ENCODE measurements around the gene KDM4C. TPM values are rescaled to one million over a fixed set of nuclear protein-coding genes. Genes with fewer than 3 reads are reported as not detected.

Gene KDM4C
- total and polyA plus RNA-seq, 8 donors = 6.7 to 129 (median 79.9) TPM

- intact Hi-C loops (cut with DNase I; ENCODE audit: low total_unique reads) = no loop called here
- H3K27ac ChIP-seq = peak overlapping the region in 1 of 5 donors; percentile 36
- H3K9me3 ChIP-seq = no peaks in the 10 kb centered on the region
- WGBS, 5 donors = 62 to 84% (median 70%) methylated on average over 2 of the region's 2 CpGs
- peaks cover 19 to 46% (median 26%) of the 10 kb centered on the region in 4 donors for H3K36me3 ChIP-seq
- DNase-seq = no peak
- no peak overlapping the region for H3K4me3 ChIP-seq
- TF ChIP-seq POLR2AphosphoS5 (IDR thresholded peaks at IDR 0.05) = no peak
- no peak for TF ChIP-seq POLR2A (IDR thresholded peaks at IDR 0.05)
- TF ChIP-seq EP300 (IDR thresholded peaks at IDR 0.05) = no peak
- no peak for TF ChIP-seq CTCF (IDR thresholded peaks at IDR 0.05)
- no peaks in the 10 kb centered on the region for H3K27me3 ChIP-seq
- peaks cover 0 to 8% (median 4%) of the 10 kb centered on the region in 4 donors for H3K4me1 ChIP-seq
Observed at GRCh38 chr9:7125231-7125630, 367.5 kb downstream of the KDM4C start.

GRCh38 chr9:7129391-7129790 lies 371.6 kb downstream of the KDM4C start:
- 39 to 94% (median 59%) methylated on average over 2 of the region's 2 CpGs for WGBS, 5 donors
- intact Hi-C loops (cut with DNase I; ENCODE audit: low total_unique reads) = no loop called here
- Histone ChIP-seq H3K4me1 (peaks cover 0 to 8% (median 3%) of the 10 kb centered on the region in 4 donors), H3K27ac (no peak overlapping the region), H3K27me3 (no peaks in the 10 kb centered on the region), H3K9me3 (no peaks in the 10 kb centered on the region), H3K4me3 (no peak overlapping the region), H3K36me3 (peaks cover 24 to 62% (median 56%) of the 10 kb centered on the region in 4 donors)
- no peak for TF ChIP-seq EP300 (IDR thresholded peaks at IDR 0.05)
- no peak for DNase-seq

- Histone ChIP-seq H3K36me3 (peaks cover 24 to 69% (median 60%) of the 10 kb centered on the region in 4 donors), H3K9me3 (no peaks in the 10 kb centered on the region), H3K27me3 (no peaks in the 10 kb centered on the region), H3K4me1 (peaks cover 0 to under 1% (median 0%) of the 10 kb centered on the region in 4 donors), H3K27ac (no peak overlapping the region), H3K4me3 (no peak overlapping the region)
- TF ChIP-seq EP300 (IDR thresholded peaks at IDR 0.05) (no peak), POLR2AphosphoS5 (IDR thresholded peaks at IDR 0.05) (no peak), POLR2A (IDR thresholded peaks at IDR 0.05) (no peak), CTCF (IDR thresholded peaks at IDR 0.05) (no peak)
- WGBS, 5 donors = 95 to 97% (median 96%) methylated on average over 4 of the region's 4 CpGs
- intact Hi-C loops (cut with DNase I; ENCODE audit: low total_unique reads) = no loop called here
- no peak for DNase-seq
Observed at GRCh38 chr9:7130266-7130820, 372.6 kb downstream of the KDM4C start.

- intact Hi-C loops (cut with DNase I; ENCODE audit: low total_unique reads) = no loop called here
- no peak for DNase-seq
- Histone ChIP-seq H3K4me1 (no peaks in the 10 kb centered on the region), H3K27me3 (no peaks in the 10 kb centered on the region), H3K36me3 (peaks cover 24 to 91% (median 63%) of the 10 kb centered on the region in 4 donors), H3K27ac (no peak overlapping the region), H3K4me3 (no peak overlapping the region), H3K9me3 (no peaks in the 10 kb centered on the region)
- 0 to 40% (median 0%) methylated on average over 1 of the region's 1 CpG for WGBS, 5 donors
- TF ChIP-seq EP300 (IDR thresholded peaks at IDR 0.05) (no peak), POLR2AphosphoS5 (IDR thresholded peaks at IDR 0.05) (no peak), POLR2A (IDR thresholded peaks at IDR 0.05) (no peak), CTCF (IDR thresholded peaks at IDR 0.05) (no peak)
Observed at GRCh38 chr9:7132605-7133004, 374.8 kb downstream of the KDM4C start.

- DNase-seq = no peak
- Histone ChIP-seq H3K36me3 (peaks cover 5 to 61% (median 36%) of the 10 kb centered on the region in 4 donors), H3K9me3 (no peaks in the 10 kb centered on the region), H3K4me1 (no peaks in the 10 kb centered on the region), H3K27ac (no peak overlapping the region), H3K4me3 (no peak overlapping the region), H3K27me3 (no peaks in the 10 kb centered on the region)
- TF ChIP-seq POLR2AphosphoS5 (IDR thresholded peaks at IDR 0.05) (no peak), CTCF (IDR thresholded peaks at IDR 0.05) (no peak), EP300 (IDR thresholded peaks at IDR 0.05) (no peak), POLR2A (IDR thresholded peaks at IDR 0.05) (no peak)
- intact Hi-C loops (cut with DNase I; ENCODE audit: low total_unique reads) = no loop called here
- WGBS, 5 donors = 82 to 86% (median 83%) methylated on average over 4 of the region's 4 CpGs
Observed at GRCh38 chr9:7135735-7136134, 378.0 kb downstream of the KDM4C start.
